Measurements from ENCODE around the gene RPAIN. TPM values are rescaled to one million over a fixed set of nuclear protein-coding genes. Genes with fewer than 3 reads are reported as not detected.

Gene RPAIN
- 438 and 451 TPM in 2 replicates for polyA plus RNA-seq
- polyA minus RNA-seq: 134 and 149 TPM in 2 replicates

GRCh38 chr17:5419959-5420653, at the start of gene RPAIN:
TSS of gene RPAIN (plus strand) at chr17:5420182. CDS start at chr17:5420211, 29 bp downstream.
- Histone ChIP-seq H3K27ac (ENCODE audit: low read length) (peak within 1 kb of the TSS; percentile 87), H2AFZ (ENCODE audit: low read depth, low read length) (peak within 1 kb of the TSS; percentile 67), H4K20me1 (ENCODE audit: insufficient read depth) (no peaks in the 10 kb centered on the region), H3K4me2 (ENCODE audit: low read length) (peak within 1 kb of the TSS; percentile 99), H3K9ac (ENCODE audit: low read length) (peak within 1 kb of the TSS; percentile 85), H3K27me3 (ENCODE audit: insufficient read depth, low read depth, low read length) (no peaks in the 10 kb centered on the region), H3F3A (ENCODE audit: insufficient read depth, low read length, poor library complexity, severe bottlenecking) (no peaks in the 10 kb centered on the region), H3K79me2 (replicated peaks; ENCODE audit: insufficient read depth, low read length) (peaks cover 69% of the 10 kb centered on the region), H3K4me3 (ENCODE audit: low read length) (peak within 1 kb of the TSS; percentile 85), H3K9me2 (ENCODE audit: insufficient read depth, low read length) (no peaks in the 10 kb centered on the region), H3K36me3 (ENCODE audit: insufficient read depth, low read length) (no peaks in the 10 kb centered on the region), H3K9me3 (ENCODE audit: low read length) (no peaks in the 10 kb centered on the region)
- peak; percentile 98 for TF ChIP-seq POLR2AphosphoS5 (IDR thresholded peaks at IDR 0.05)
- TF ChIP-seq TAF1 (IDR thresholded peaks at IDR 0.05; ENCODE audit: low read depth): peak; percentile 23
- peak; percentile 34 for TF ChIP-seq EP300 (conservative IDR thresholded peaks at IDR 0.05; ENCODE audit: poor library complexity, severe bottlenecking)
- TF ChIP-seq RAD21 (conservative IDR thresholded peaks at IDR 0.05): no peak
- TF ChIP-seq SMC3 (conservative IDR thresholded peaks at IDR 0.05; ENCODE audit: poor library complexity): no peak
- peak; percentile 93 for TF ChIP-seq REST (IDR thresholded peaks at IDR 0.05; ENCODE audit: borderline replicate concordance)
- no peak for TF ChIP-seq CTCF (IDR thresholded peaks at IDR 0.05; ENCODE audit: poor library complexity, severe bottlenecking)
- no peak for TF ChIP-seq EZH2 (IDR thresholded peaks at IDR 0.05; ENCODE audit: borderline replicate concordance, insufficient read depth, low read length, poor library complexity, severe bottlenecking)
- peak; percentile 99 for TF ChIP-seq MXI1 (conservative IDR thresholded peaks at IDR 0.05; ENCODE audit: poor library complexity, severe bottlenecking)

GRCh38 chr17:5370411-5370810, 49.6 kb upstream of the RPAIN start:
- H3K36me3 ChIP-seq (ENCODE audit: insufficient read depth, low read length): peaks cover 13% of the 10 kb centered on the region
- H3K4me2 ChIP-seq (ENCODE audit: low read length): no peak overlapping the region
- no peaks in the 10 kb centered on the region for H3K79me2 ChIP-seq (replicated peaks; ENCODE audit: insufficient read depth, low read length)
- no peaks in the 10 kb centered on the region for H4K20me1 ChIP-seq (ENCODE audit: insufficient read depth)
- H3K27me3 ChIP-seq (ENCODE audit: insufficient read depth, low read depth, low read length): no peaks in the 10 kb centered on the region
- H2AFZ ChIP-seq (ENCODE audit: low read depth, low read length): no peak overlapping the region
- H3K4me3 ChIP-seq (ENCODE audit: low read length): no peak overlapping the region
- no peaks in the 10 kb centered on the region for H3K9me2 ChIP-seq (ENCODE audit: insufficient read depth, low read length)
- H3F3A ChIP-seq (ENCODE audit: insufficient read depth, low read length, poor library complexity, severe bottlenecking): no peaks in the 10 kb centered on the region
- no peaks in the 10 kb centered on the region for H3K9me3 ChIP-seq (ENCODE audit: low read length)
- no peak for TF ChIP-seq POLR2AphosphoS5 (IDR thresholded peaks at IDR 0.05)
- no peak for TF ChIP-seq SMC3 (conservative IDR thresholded peaks at IDR 0.05; ENCODE audit: poor library complexity)
- no peak for TF ChIP-seq EZH2 (IDR thresholded peaks at IDR 0.05; ENCODE audit: borderline replicate concordance, insufficient read depth, low read length, poor library complexity, severe bottlenecking)
- no peak for TF ChIP-seq TAF1 (IDR thresholded peaks at IDR 0.05; ENCODE audit: low read depth)
- no peak for TF ChIP-seq RAD21 (conservative IDR thresholded peaks at IDR 0.05)
- no peak for TF ChIP-seq MXI1 (conservative IDR thresholded peaks at IDR 0.05; ENCODE audit: poor library complexity, severe bottlenecking)
- TF ChIP-seq EP300 (conservative IDR thresholded peaks at IDR 0.05; ENCODE audit: poor library complexity, severe bottlenecking): no peak
- no peak overlapping the region for H3K27ac ChIP-seq (ENCODE audit: low read length)
- H3K9ac ChIP-seq (ENCODE audit: low read length): no peak overlapping the region
